Measurements from ENCODE around the gene HPS3. TPM values are rescaled to one million over a fixed set of nuclear protein-coding genes. Genes with fewer than 3 reads are reported as not detected.

The HPS3 gene
- 1 to 10 TPM; 3.1 to 5.5 (median 4.4) TPM for total RNA-seq

- in situ Hi-C loops (cut with MboI; ENCODE audit: low sequenced_read_pairs in 4 of 4): loop anchor here in 2 of 4 donors (10.0 kb wide), 1 partner anchor 175 kb away; no protein-coding TSS in a partner anchor
Observed at GRCh38 chr3:149129326-149130205, at the start of gene HPS3. HPS3 (plus strand) TSS chr3:149129638; CDS start chr3:149129724, 86 bp downstream.

DNA sequence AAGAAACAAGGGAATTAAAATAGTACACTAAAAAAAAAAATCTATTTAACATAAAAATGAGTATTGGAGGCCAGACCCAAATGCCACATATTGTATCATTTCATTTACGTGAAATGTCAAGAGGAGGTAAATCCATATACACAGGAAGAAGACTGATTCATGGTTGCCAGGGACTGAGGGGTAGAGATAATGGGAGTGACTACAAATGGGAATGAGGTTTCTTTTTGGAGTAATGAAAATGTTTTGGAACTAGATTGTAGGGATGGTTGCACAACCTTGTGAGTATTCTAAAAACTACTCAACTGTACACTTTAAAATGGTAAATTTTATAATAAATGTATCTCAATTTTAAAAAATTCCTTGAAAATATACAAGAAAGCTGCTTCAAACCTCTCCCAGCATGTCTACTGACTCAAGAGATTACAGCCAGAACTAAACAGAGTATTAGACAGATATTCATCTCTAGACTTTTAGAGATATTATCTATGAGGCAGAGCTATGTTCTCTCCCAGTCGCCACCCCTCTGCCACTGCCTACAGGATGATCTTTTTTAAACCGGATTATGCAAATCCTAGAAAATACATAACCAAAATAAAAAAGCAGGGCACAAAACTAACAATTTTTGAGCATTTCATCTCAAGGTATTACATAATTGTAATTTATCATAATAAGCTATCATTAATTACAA lies 49.3 kb upstream of the HPS3 start:
- H3K9me3 ChIP-seq: no peaks in the 10 kb centered on the region
- no peak for ATAC-seq

More at GRCh38 chr3:149129326-149130205, at the start of gene HPS3:
- ATAC-seq: peak; percentile 91 to 95
- Histone ChIP-seq H3K27me3 (no peaks in the 10 kb centered on the region), H3K27ac (peak within 1 kb of the TSS; percentile 74 to 79 (median 74)), H3K36me3 (no peaks in the 10 kb centered on the region), H3K9me3 (no peaks in the 10 kb centered on the region), H3K4me3 (peak within 1 kb of the TSS; percentile 68 to 82 (median 76)), H3K4me1 (peaks cover 17 to 22% of the 10 kb centered on the region in 2 donors)
- intact Hi-C loops (cut with DNase I; ENCODE audit: low total_unique reads): loop anchor here (1.0 to 2.0 kb wide), 3 partner anchors 43 to 173 kb away; partner anchors contain the start of gene HLTF
- peak; percentile 83 to 85 for DNase-seq
- TF ChIP-seq POLR2A (IDR thresholded peaks at IDR 0.05): peak; percentile 82 to 97
- TF ChIP-seq, protein P1, sequence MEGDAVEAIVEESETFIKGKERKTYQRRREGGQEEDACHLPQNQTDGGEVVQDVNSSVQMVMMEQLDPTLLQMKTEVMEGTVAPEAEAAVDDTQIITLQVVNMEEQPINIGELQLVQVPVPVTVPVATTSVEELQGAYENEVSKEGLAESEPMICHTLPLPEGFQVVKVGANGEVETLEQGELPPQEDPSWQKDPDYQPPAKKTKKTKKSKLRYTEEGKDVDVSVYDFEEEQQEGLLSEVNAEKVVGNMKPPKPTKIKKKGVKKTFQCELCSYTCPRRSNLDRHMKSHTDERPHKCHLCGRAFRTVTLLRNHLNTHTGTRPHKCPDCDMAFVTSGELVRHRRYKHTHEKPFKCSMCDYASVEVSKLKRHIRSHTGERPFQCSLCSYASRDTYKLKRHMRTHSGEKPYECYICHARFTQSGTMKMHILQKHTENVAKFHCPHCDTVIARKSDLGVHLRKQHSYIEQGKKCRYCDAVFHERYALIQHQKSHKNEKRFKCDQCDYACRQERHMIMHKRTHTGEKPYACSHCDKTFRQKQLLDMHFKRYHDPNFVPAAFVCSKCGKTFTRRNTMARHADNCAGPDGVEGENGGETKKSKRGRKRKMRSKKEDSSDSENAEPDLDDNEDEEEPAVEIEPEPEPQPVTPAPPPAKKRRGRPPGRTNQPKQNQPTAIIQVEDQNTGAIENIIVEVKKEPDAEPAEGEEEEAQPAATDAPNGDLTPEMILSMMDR (IDR thresholded peaks at IDR 0.05 in 4 of 5, conservative IDR thresholded peaks at IDR 0.05 in 1 of 5): peak in 2 of 5 experiments; percentile 19 to 28

GRCh38 chr3:149080699-149081091 lies 48.7 kb upstream of the HPS3 start:
- Histone ChIP-seq H3K27me3 (no peaks in the 10 kb centered on the region), H3K4me3 (no peak overlapping the region), H3K27ac (no peak overlapping the region), H3K9me3 (no peaks in the 10 kb centered on the region), H3K36me3 (no peaks in the 10 kb centered on the region), H3K4me1 (peaks cover 10% of the 10 kb centered on the region in 2 donors)
- no peak for ATAC-seq
- TF ChIP-seq, protein P1 (IDR thresholded peaks at IDR 0.05 in 4 of 5, conservative IDR thresholded peaks at IDR 0.05 in 1 of 5): no peak
- no peak for TF ChIP-seq POLR2A (IDR thresholded peaks at IDR 0.05)
- in situ Hi-C loops (cut with MboI; ENCODE audit: low sequenced_read_pairs in 4 of 4) (no loop called here), intact Hi-C loops (cut with DNase I; ENCODE audit: low total_unique reads) (loop anchor here (10.0 kb wide), 1 partner anchor 126 kb away; no protein-coding TSS in a partner anchor)
- no peak for DNase-seq

More for the DNA sequence above, 49.3 kb upstream of the HPS3 start:
- no peak for DNase-seq
- Histone ChIP-seq H3K36me3 (no peaks in the 10 kb centered on the region), H3K27me3 (no peaks in the 10 kb centered on the region), H3K4me1 (peaks cover 4 to 5% of the 10 kb centered on the region in 2 donors), H3K27ac (no peak overlapping the region), H3K4me3 (no peak overlapping the region)
- in situ Hi-C loops (cut with MboI; ENCODE audit: low sequenced_read_pairs in 4 of 4) (no loop called here), intact Hi-C loops (cut with DNase I; ENCODE audit: low total_unique reads) (loop anchor here (10.0 kb wide), 1 partner anchor 125 kb away; no protein-coding TSS in a partner anchor)
- no peak for TF ChIP-seq POLR2A (IDR thresholded peaks at IDR 0.05)
- TF ChIP-seq, protein P1 (IDR thresholded peaks at IDR 0.05 in 4 of 5, conservative IDR thresholded peaks at IDR 0.05 in 1 of 5): no peak

GRCh38 chr3:149081772-149082171 lies 47.7 kb upstream of the HPS3 start:
- H3K4me3 ChIP-seq: no peak overlapping the region
- peaks cover 10 to 11% of the 10 kb centered on the region in 2 donors for H3K4me1 ChIP-seq
- ATAC-seq (no peak), DNase-seq (no peak)
- H3K27me3 ChIP-seq: no peaks in the 10 kb centered on the region
- H3K27ac ChIP-seq: no peak overlapping the region
- no peaks in the 10 kb centered on the region for H3K36me3 ChIP-seq
- no peak for TF ChIP-seq POLR2A (IDR thresholded peaks at IDR 0.05)
- TF ChIP-seq, protein P1 (IDR thresholded peaks at IDR 0.05 in 4 of 5, conservative IDR thresholded peaks at IDR 0.05 in 1 of 5): no peak
- H3K9me3 ChIP-seq: no peaks in the 10 kb centered on the region
- in situ Hi-C loops (cut with MboI; ENCODE audit: low sequenced_read_pairs in 4 of 4): no loop called here
- intact Hi-C loops (cut with DNase I; ENCODE audit: low total_unique reads): loop anchor here (10.0 kb wide), 1 partner anchor 127 kb away; no protein-coding TSS in a partner anchor
